Astrocyte of the hippocampus (primary cell): ENCODE measurements around the gene YTHDC1.
"Not testable (repeated sequence)": the region's sequence is repeated elsewhere in the genome, so short reads cannot be mapped to it uniquely, and the experiment has no call there.

ENCODE experiments used
- DNase-seq: peaks from one replicate; pipeline ENCODE4 v3.0.0; 2011; ENCODE audit warnings: low read depth, low spot score

Gene YTHDC1

GRCh38 chr4:68291256-68291655, 58.6 kb downstream of the YTHDC1 start:
- DNase-seq = no peak

DNA sequence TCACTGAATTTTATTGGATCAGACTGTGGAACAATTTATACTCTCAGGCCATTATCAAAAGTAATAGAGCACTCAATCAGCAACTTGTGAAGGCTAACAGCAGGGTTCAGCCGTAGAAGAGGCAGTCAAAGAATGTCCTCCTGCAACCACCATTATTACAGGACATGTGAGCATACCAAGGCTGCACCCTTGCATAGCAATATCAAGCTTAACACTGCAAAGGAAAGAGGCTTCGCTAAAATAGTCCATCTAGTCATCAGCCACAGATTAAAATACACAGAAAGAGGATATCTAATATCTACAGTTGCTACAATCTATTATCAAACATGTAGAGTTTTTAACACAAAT, 61.5 kb downstream of the YTHDC1 start:
- DNase-seq = peak; percentile 8

DNA sequence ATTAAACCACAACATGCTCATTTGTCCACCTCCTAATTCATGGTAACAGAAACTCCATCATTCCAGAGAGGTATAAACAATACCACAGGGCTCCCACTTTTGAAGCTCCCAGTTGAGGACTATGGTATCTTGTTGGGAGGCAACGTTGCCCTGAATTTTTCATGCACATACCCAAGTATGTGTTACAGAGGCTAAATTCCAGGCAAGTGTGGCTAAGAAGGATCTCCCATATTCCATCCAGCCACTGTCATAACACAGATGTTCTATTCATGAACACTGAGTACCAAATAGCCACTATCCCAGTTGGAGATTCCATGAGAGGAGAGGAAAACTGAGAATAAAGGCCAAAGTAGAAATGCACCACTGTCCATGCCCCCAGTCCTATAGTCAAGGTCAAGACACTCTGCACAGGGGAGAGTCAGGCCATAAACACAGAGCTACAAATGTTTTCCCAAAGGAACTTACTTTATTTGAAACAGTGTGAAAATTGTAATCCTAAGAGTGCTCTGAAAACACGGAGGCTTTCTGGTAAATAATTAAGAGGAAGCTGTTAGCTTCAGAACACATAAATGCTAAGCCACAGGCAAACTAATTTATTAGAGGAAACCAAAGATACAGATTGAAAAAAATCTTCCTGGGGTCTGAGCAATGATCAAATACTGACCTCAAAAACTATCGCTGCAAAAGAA, 62.0 kb downstream of the YTHDC1 start:
- no peak for DNase-seq

- DNase-seq = no peak
These were observed 66.2 kb downstream of the YTHDC1 start for GRCh38 chr4:68283714-68284113.

- no peak for DNase-seq
These were observed 66.8 kb downstream of the YTHDC1 start for GRCh38 chr4:68283095-68283494.

- not testable (repeated sequence) for DNase-seq
These were observed 67.8 kb downstream of the YTHDC1 start for GRCh38 chr4:68281796-68282740.

GRCh38 chr4:68278029-68278428, 71.9 kb downstream of the YTHDC1 start:
- DNase-seq = no peak

DNA sequence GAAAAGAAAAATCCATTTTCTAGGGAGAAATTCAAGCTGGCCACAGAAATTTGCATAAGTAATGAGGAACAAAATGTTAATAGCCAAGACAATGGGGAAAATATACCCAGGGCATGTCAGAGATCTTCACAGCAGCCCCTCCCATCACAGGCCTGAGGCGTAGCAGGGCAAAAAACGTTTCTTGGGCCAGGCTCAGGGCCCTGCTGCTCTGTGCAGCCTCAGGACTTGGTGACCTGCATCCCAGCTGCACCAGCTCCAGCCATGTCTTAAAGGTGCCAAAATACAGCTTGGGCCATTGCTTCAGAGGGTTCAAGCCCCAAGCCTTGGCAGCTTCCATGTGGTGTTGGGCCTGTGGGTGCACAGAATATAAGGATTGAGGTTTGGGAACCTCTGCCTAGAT, 72.3 kb downstream of the YTHDC1 start:
- no peak for DNase-seq

- peak; percentile 42 for DNase-seq
These were observed 77.0 kb downstream of the YTHDC1 start for GRCh38 chr4:68272860-68273259.

DNA sequence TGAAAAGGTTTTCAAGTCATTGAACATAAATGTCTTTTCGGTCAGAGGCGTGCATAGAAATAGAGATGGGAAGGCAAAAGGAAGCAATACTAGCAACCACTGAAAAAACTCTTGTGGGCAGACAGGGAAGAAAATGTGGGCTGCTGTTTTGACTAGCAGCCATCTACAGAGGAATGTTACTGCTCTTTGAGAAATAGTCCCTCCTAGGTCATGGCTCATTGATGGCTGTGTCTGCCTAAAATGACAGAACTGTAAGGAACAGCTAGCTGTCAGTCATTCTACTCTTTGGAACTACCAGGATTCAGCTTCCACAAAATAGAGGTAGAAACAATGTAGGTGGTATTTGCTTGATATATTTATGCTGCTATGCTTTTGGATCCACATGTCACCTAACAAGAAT, 77.5 kb downstream of the YTHDC1 start:
- DNase-seq = peak; percentile 58

DNA sequence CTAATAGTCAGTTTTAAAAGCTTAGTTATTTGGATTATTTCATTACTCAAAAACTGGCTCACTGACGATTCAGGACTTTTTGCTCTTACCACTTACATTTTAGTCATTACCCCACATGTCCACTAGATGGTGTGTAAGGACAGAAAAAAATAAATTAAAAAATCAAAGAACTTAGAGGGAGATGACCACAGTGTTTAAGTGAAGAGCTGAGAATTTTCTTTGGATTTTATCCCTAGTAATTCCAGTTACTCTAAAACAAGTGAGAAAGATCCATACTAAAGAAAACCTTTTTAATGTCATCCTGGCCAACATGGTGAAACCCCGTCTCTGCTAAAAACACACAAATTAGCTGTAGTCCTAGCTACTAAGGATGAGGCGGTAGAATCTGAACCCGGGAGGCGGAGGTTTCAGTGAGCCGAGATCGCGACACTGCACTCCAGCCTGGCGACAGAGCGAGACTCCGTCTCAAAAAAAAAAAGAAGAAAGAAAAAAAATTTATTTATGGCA, 78.0 kb downstream of the YTHDC1 start:
- peak; percentile 78 for DNase-seq

DNA sequence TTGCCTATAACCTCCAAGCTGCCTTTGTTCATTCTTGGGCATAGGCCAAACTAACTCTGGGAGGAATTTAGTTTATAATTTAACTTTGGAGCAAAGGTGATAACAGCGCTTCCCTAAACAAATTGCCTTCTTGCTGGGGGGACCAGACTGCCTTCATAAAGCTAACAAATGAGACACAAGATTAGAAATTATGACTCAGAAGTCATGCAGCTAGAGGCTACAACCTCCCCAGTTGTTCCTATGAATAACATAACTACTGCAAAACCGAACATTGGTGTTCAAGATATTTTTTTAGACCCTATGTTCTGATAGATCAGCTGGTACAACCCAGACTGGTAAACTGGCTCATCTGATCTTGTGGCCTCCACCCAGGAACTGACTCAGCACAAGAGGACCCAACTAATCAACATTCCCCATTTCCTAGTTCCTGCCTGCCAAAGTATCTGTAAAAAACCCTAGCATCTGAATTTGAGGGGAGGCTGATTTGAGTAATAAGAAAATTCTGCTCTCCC, 82.4 kb downstream of the YTHDC1 start:
- DNase-seq = peak; percentile 21

DNA sequence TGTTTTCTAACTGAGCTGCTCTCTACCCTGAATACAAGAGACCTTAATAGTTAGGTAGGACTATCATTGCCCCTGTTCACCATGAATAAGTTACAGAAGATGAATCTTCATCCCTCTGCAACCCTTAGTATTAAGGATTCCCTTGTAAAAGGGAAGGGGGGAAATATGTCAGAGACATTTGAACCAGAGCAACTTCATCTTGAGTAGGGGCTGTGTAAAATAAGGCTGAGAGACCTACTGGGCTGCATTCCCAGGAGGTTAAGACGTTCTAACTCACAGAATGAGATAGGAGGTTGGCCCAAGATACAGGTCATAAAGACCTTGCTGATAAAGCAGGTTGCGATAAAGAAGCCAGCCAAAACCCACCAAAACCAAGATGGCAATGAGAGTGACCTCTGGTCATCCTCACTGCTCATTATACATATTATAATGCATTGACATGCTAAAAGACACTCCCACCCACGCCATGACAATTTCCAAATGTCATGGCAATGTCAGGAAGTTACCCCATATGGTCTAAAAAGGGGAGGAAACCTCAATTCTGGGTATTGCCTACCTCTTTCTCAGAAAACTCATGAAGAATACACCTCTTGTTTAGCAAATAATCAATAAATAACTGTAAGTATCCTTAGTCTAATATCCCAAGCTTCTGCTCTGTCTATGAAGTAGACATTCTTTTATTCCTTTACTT, 84.9 kb downstream of the YTHDC1 start:
- no peak for DNase-seq
